Duodenal mucosa (tissue), 2 donors: Measurements from ENCODE around the gene HMCN1.

ENCODE experiments used
- H3K27ac ChIP-seq: one replicate; pipeline ENCODE4 v1.7.0; 2013; ENCODE audit warnings: low read depth, low read length
- H3K27me3 ChIP-seq, 2 donors: one replicate each; pipeline ENCODE4 v1.7.0; 2013; ENCODE audit warnings: low read length in 2 of 2, control low read depth in 1 of 2; ENCODE audit not compliant: insufficient read depth in 2 of 2, control insufficient read depth in 1 of 2
- H3K36me3 ChIP-seq, 2 donors: one replicate each; pipeline ENCODE4 v1.7.0; 2013; ENCODE audit warnings: low read length in 2 of 2, control low read depth in 1 of 2; ENCODE audit not compliant: insufficient read depth in 2 of 2, control insufficient read depth in 1 of 2
- H3K4me1 ChIP-seq, 2 donors: one replicate each; pipeline ENCODE4 v1.7.0; 2013; ENCODE audit warnings: low read length in 2 of 2, control low read depth in 1 of 2; ENCODE audit not compliant: insufficient read depth in 2 of 2, control insufficient read depth in 1 of 2
- H3K4me3 ChIP-seq, 2 donors: one replicate each; pipeline ENCODE4 v1.7.0; 2013; ENCODE audit warnings: low read length in 2 of 2, low read depth in 1 of 2
- H3K9ac ChIP-seq, 2 donors: one replicate each; pipeline ENCODE4 v1.7.0; 2013; ENCODE audit warnings: low read length in 2 of 2, low read depth in 1 of 2
- H3K9me3 ChIP-seq, 2 donors: one replicate each; pipeline ENCODE4 v1.7.0; 2013; ENCODE audit warnings: low read length in 2 of 2, control low read depth in 1 of 2; ENCODE audit not compliant: control insufficient read depth in 1 of 2

HMCN1 gene

DNA sequence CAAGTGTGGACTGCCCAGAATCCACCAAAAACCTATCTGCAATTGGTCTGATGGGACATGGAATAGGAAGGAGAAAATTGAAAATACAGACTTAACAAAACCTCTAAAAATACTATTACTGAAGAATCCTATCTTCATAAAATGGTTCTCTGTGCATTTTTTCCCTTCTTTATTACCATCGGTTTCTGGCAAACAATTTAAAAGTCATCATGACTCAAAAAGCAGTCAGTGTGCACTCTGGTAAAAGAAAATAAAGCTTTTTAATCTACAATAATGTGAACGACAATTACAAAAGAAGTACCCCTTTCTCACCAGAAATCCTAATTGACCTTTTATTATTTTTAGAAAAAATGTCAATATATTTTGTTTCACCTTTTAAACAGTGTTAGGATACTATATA, 454.5 kb downstream of the HMCN1 start:
- Histone ChIP-seq H3K36me3 (no peaks in the 10 kb centered on the region), H3K27ac (no peak overlapping the region), H3K9ac (no peak overlapping the region)

GRCh38 chr1:186189156-186189555, 455.0 kb downstream of the HMCN1 start:
- Histone ChIP-seq H3K27ac (no peak overlapping the region), H3K36me3 (no peaks in the 10 kb centered on the region), H3K27me3 (no peaks in the 10 kb centered on the region), H3K9ac (no peak overlapping the region), H3K4me1 (no peaks in the 10 kb centered on the region), H3K4me3 (no peak overlapping the region), H3K9me3 (no peaks in the 10 kb centered on the region)

More for the DNA sequence above, 454.5 kb downstream of the HMCN1 start:
- H3K4me1 ChIP-seq, result no peaks in the 10 kb centered on the region
- H3K4me3 ChIP-seq, result no peak overlapping the region
- no peaks in the 10 kb centered on the region for H3K9me3 ChIP-seq
- no peaks in the 10 kb centered on the region for H3K27me3 ChIP-seq

GRCh38 chr1:186191511-186191910, 457.3 kb downstream of the HMCN1 start:
- H3K9me3 ChIP-seq, result no peaks in the 10 kb centered on the region
- no peaks in the 10 kb centered on the region for H3K27me3 ChIP-seq
- H3K4me3 ChIP-seq, result no peak overlapping the region
- no peaks in the 10 kb centered on the region for H3K4me1 ChIP-seq
- H3K36me3 ChIP-seq, result no peaks in the 10 kb centered on the region
- no peak overlapping the region for H3K9ac ChIP-seq
- H3K27ac ChIP-seq, result no peak overlapping the region

DNA sequence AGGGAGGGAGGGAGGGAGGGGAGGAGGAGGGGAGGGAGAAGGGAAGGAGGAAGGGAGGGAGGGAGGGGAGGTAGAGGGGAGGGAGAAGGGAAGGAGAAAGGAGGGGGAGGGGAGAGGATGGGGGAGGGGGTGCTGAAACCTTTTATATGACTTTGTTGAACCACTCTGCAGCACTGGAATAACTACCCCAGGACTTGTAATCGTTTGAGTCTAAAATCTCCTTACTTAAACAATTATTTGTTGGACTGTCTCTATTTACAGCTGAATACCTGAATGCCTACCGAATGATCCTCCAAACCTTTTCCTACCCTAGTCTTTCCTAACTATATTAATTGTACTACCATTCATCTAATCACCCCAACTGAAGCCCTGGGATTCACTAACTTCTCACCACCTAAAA, 459.0 kb downstream of the HMCN1 start:
- Histone ChIP-seq H3K27ac (no peak overlapping the region), H3K4me3 (no peak overlapping the region), H3K9ac (no peak overlapping the region), H3K4me1 (no peaks in the 10 kb centered on the region), H3K36me3 (no peaks in the 10 kb centered on the region), H3K9me3 (no peaks in the 10 kb centered on the region), H3K27me3 (no peaks in the 10 kb centered on the region)

DNA sequence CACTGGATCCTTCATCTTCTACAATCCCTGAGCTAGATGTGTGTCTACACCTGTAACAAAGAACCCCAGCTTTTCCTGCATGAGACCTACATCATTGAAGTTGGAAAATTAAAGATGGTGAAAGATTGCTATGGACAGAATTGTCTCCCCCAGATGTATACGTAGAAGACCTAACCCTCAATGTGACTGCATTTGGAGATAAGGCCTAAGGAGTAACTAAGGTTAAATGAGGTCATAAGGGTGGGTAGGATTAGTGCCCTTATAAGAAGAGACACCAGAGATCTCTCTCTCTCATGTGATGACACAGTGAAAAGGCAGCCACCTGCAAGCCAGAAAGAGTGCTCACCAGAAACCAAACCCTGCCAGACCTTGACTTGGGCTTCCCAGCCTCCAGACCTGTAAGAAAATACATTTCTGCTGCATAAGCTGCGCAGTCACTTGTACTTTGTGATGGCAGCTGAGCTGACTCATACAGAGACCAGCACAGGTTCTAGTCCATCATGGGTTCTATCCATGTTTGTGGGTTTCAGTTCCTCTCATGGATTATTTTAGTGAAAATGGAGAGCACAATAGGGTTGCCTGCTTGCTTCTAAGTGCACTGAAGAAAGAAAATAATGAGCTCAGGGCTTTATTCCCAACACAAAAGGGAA, 460.0 kb downstream of the HMCN1 start:
- H3K4me1 ChIP-seq, result no peaks in the 10 kb centered on the region
- no peaks in the 10 kb centered on the region for H3K36me3 ChIP-seq
- no peak overlapping the region for H3K4me3 ChIP-seq
- H3K9ac ChIP-seq, result no peak overlapping the region
- no peak overlapping the region for H3K27ac ChIP-seq
- H3K27me3 ChIP-seq, result no peaks in the 10 kb centered on the region
- H3K9me3 ChIP-seq, result no peaks in the 10 kb centered on the region

DNA sequence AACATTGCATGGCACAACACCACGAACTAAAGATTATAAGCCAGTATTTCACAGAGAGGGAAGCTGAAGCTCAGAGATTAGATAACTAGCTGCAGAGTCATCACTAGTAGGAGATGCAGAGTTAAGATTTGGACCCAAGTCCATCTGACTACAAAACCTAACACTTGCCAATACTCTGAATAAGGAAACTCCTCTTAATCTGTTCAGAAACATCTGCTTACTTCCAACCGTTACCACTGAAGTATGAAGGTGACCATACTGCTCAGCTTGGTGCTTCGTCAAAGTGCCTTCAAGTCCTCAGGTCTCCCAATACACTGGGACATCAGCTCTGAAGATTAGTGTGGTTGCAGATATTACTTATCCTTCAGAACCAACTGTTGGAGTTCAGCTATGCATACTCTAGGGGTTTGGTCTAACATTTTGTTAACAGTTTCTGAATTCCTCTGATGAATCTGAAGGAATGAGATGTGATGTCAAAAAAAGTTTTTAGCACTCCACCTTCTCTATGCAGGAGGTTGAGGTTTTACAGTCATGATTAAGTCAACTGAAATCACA, 461.3 kb downstream of the HMCN1 start:
- Histone ChIP-seq H3K4me3 (no peak overlapping the region), H3K9ac (no peak overlapping the region), H3K4me1 (no peaks in the 10 kb centered on the region), H3K36me3 (no peaks in the 10 kb centered on the region), H3K27ac (no peak overlapping the region), H3K9me3 (no peaks in the 10 kb centered on the region), H3K27me3 (no peaks in the 10 kb centered on the region)

GRCh38 chr1:186202271-186202764, 468.1 kb downstream of the HMCN1 start:
- Histone ChIP-seq H3K27ac (no peak overlapping the region), H3K9ac (no peak overlapping the region), H3K9me3 (no peaks in the 10 kb centered on the region), H3K27me3 (no peaks in the 10 kb centered on the region), H3K36me3 (no peaks in the 10 kb centered on the region), H3K4me1 (no peaks in the 10 kb centered on the region), H3K4me3 (no peak overlapping the region)

- no peaks in the 10 kb centered on the region for H3K4me1 ChIP-seq
- H3K27ac ChIP-seq, result no peak overlapping the region
- no peaks in the 10 kb centered on the region for H3K36me3 ChIP-seq
- no peaks in the 10 kb centered on the region for H3K9me3 ChIP-seq
- H3K27me3 ChIP-seq, result no peaks in the 10 kb centered on the region
- H3K4me3 ChIP-seq, result no peak overlapping the region
- H3K9ac ChIP-seq, result no peak overlapping the region
Measured at GRCh38 chr1:186202776-186203175, 468.6 kb downstream of the HMCN1 start.

DNA sequence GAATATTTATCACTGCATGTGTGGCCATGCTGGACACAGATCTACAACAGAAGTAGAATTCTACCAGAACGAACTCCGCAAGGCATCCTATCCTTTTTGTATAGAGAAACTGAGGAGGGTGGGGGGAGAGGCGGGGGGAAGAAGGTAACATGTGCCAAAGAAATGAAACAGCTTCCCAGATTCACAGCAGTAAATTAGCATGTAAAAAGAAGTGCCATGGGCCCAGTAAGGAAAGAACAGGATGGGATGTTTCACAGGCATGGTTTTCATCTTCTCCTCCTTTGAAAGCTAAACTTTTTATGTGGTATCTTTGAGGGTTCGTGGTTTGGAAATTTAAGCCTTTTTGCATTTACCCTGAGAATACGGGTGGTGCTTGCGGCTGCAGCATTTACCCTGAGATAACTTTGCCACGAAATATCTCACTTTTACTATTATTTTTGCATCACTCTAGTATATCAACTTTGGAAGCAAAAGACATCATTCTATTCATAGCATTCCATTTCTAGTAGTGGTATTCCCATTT, 471.9 kb downstream of the HMCN1 start:
- Histone ChIP-seq H3K9me3 (no peaks in the 10 kb centered on the region), H3K4me3 (no peak overlapping the region), H3K27ac (no peak overlapping the region), H3K9ac (no peak overlapping the region), H3K36me3 (no peaks in the 10 kb centered on the region), H3K27me3 (no peaks in the 10 kb centered on the region), H3K4me1 (no peaks in the 10 kb centered on the region)

DNA sequence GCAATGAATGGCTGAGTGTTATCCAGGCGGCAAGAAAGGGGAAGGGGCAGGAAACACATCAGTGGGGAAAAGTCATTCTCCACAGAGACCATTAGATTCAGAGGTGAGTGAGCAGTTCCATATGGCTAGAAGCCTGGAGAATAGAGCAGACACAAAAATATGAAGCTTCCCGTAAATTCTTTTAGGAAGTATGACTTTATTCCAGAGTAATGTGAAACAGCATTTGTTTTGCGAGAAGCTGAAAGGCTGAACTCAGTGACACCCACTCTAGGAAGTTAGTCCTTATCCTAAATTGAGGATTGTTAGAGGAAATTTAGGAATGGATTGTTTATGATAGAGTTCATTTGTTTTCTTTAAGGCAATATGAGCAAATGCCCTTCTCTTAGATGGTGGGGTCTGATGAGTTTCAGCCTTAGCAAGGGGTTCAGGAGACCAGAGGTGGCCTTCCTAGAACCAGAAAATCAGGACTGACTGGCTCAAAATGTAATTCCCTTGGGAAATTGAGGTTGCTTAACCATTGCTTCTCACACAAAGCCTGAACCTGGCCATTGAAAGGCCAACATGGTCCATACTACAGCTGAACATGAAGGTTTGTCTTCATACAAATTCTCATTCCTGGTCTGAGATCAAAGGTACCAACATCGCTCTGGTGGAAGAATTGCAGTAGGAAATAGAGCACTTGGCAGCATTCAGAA, 473.3 kb downstream of the HMCN1 start:
- Histone ChIP-seq H3K4me3 (no peak overlapping the region), H3K9me3 (no peaks in the 10 kb centered on the region), H3K36me3 (no peaks in the 10 kb centered on the region), H3K9ac (no peak overlapping the region), H3K4me1 (no peaks in the 10 kb centered on the region), H3K27me3 (no peaks in the 10 kb centered on the region), H3K27ac (no peak overlapping the region)
